Fibroblast of lung (primary cell): ENCODE results near the gene DRAXIN. TPM values are rescaled to one million over a fixed set of nuclear protein-coding genes. Genes with fewer than 3 reads are reported as not detected.

Source experiments
- DNase-seq, 2 donors: peaks; one replicate each; pipeline versions ENCODE4 v3.0.0 to v3.0.0-alpha.2; 2010; ENCODE audit warnings: low read depth in 2 of 2
- H2AFZ ChIP-seq: 2 replicates; pipeline ENCODE4 v1.5.1; 2012; ENCODE audit warnings: low read length, control low read depth, inconsistent platforms
- H3K27ac ChIP-seq: 2 replicates; pipeline ENCODE4 v1.5.1; 2011; ENCODE audit warnings: low read length, control low read depth; ENCODE audit not compliant: insufficient read depth
- H3K27me3 ChIP-seq: 2 replicates; pipeline ENCODE4 v1.5.1; 2011; ENCODE audit warnings: mild to moderate bottlenecking, low read length; ENCODE audit not compliant: control insufficient read depth, insufficient read depth
- H3K36me3 ChIP-seq: 2 replicates; pipeline ENCODE4 v1.5.1; 2011; ENCODE audit warnings: low read length; ENCODE audit not compliant: control insufficient read depth, insufficient read depth
- H3K4me1 ChIP-seq: 2 replicates; pipeline ENCODE4 v1.5.1; 2011; ENCODE audit warnings: low read length; ENCODE audit not compliant: control insufficient read depth, insufficient read depth; ENCODE audit errors: extremely low read depth
- H3K4me2 ChIP-seq: 2 replicates; pipeline ENCODE4 v1.5.1; 2011; ENCODE audit warnings: low read length, control low read depth; ENCODE audit not compliant: insufficient read depth; ENCODE audit errors: extremely low read depth
- H3K4me3 ChIP-seq, 4 experiments: fragments of 200-600 bp in 1 of 4; sonication (generic) in 1 of 4; replicated peaks in 1 of 4; 2 replicates each; pipeline ENCODE4 v1.5.1; 2011 to 2016; ENCODE audit warnings: low read length in 4 of 4, low read depth in 3 of 4, mild to moderate bottlenecking in 3 of 4, control low read depth in 2 of 4, inconsistent platforms in 1 of 4, mixed read lengths in 1 of 4; ENCODE audit not compliant: insufficient read depth in 1 of 4; ENCODE audit errors: control extremely low read depth in 1 of 4
- H3K79me2 ChIP-seq: 2 replicates; pipeline ENCODE4 v1.5.1; 2012; ENCODE audit warnings: mild to moderate bottlenecking, low read length, inconsistent platforms; ENCODE audit not compliant: control insufficient read depth, insufficient read depth
- H3K9ac ChIP-seq: 2 replicates; pipeline ENCODE4 v1.5.1; 2011; ENCODE audit warnings: mild to moderate bottlenecking, low read length, control low read depth; ENCODE audit not compliant: insufficient read depth
- H3K9me3 ChIP-seq: 2 replicates; pipeline ENCODE4 v1.5.1; 2012; ENCODE audit warnings: low read depth, low read length; ENCODE audit not compliant: control insufficient read depth, insufficient read depth
- H4K20me1 ChIP-seq: 2 replicates; pipeline ENCODE4 v1.5.1; 2011; ENCODE audit warnings: low read length; ENCODE audit not compliant: control insufficient read depth, insufficient read depth; ENCODE audit errors: extremely low read depth
- CTCF ChIP-seq, 2 donors: IDR thresholded peaks in 1 of 2; conservative IDR thresholded peaks in 1 of 2; 1 replicate in 1 of 2; 2 replicates in 1 of 2; pipeline ENCODE4 v1.5.1; 2011 to 2012; ENCODE audit warnings: low read length in 2 of 2, control low read depth in 1 of 2, inconsistent platforms in 1 of 2, low read depth in 1 of 2, mild to moderate bottlenecking in 1 of 2
- EZH2 ChIP-seq: IDR thresholded peaks from 2 replicates; pipeline ENCODE4 v1.5.1; 2012; ENCODE audit warnings: low read length, control low read depth, mild to moderate bottlenecking; ENCODE audit errors: missing control alignments
- polyA plus RNA-seq, 2 donors: library from polyadenylated mRNA; depleted of rRNA in 1 of 2; stranded (reverse) in 1 of 2; unstranded in 1 of 2; fragments of >200 nt; gene quantifications; 2 replicates each; pipeline ENCODE4 v1.2.1, GENCODE V29; 2011 to 2012; ENCODE audit warnings: missing spikeins in 1 of 2
- total RNA-seq: library from RNA; depleted of rRNA; stranded (reverse); fragments of >200 nt; gene quantifications from 2 replicates; pipeline ENCODE4 v1.2.1, GENCODE V29; 2014

The DRAXIN gene
- total and polyA plus RNA-seq, 2 donors (not counting 1 experiment from before 2014, with no cell fraction given) = 0.03 to 0.50 TPM

GRCh38 chr1:11671544-11672286 is 19.8 kb upstream of the DRAXIN start:
- DNase-seq = no peak
- Histone ChIP-seq H3K36me3 (peaks cover 17% of the 10 kb centered on the region), H4K20me1 (no peaks in the 10 kb centered on the region), H3K4me1 (no peaks in the 10 kb centered on the region), H3K27ac (no peak overlapping the region), H3K27me3 (no peaks in the 10 kb centered on the region), H3K9ac (no peak overlapping the region), H3K4me2 (no peak overlapping the region), H3K9me3 (no peaks in the 10 kb centered on the region), H2AFZ (no peak overlapping the region), H3K4me3 (no peak overlapping the region), H3K79me2 (no peaks in the 10 kb centered on the region)
- TF ChIP-seq EZH2 (no peak), CTCF (conservative IDR thresholded peaks at IDR 0.05 in 1 of 2, IDR thresholded peaks at IDR 0.05 in 1 of 2; ENCODE audit: low read depth in 1 of 2, low read length in 2 of 2) (no peak)

GRCh38 chr1:11673089-11673769 is 18.3 kb upstream of the DRAXIN start:
- Histone ChIP-seq H4K20me1 (no peaks in the 10 kb centered on the region), H2AFZ (no peak overlapping the region), H3K27ac (no peak overlapping the region), H3K4me2 (no peak overlapping the region), H3K27me3 (no peaks in the 10 kb centered on the region), H3K79me2 (no peaks in the 10 kb centered on the region), H3K9ac (no peak overlapping the region), H3K9me3 (no peaks in the 10 kb centered on the region), H3K4me3 (no peak overlapping the region), H3K4me1 (no peaks in the 10 kb centered on the region), H3K36me3 (peaks cover 17% of the 10 kb centered on the region)
- no peak for DNase-seq
- TF ChIP-seq CTCF (conservative IDR thresholded peaks at IDR 0.05 in 1 of 2, IDR thresholded peaks at IDR 0.05 in 1 of 2; ENCODE audit: low read depth in 1 of 2, low read length in 2 of 2) (no peak), EZH2 (no peak)

GRCh38 chr1:11674488-11674887 is 17.0 kb upstream of the DRAXIN start:
- no peak overlapping the region for H2AFZ ChIP-seq

More at GRCh38 chr1:11674488-11674887, 17.0 kb upstream of the DRAXIN start:
- Histone ChIP-seq H3K9ac (no peak overlapping the region), H3K36me3 (peaks cover 17% of the 10 kb centered on the region), H3K4me1 (no peaks in the 10 kb centered on the region), H3K27me3 (no peaks in the 10 kb centered on the region), H4K20me1 (no peaks in the 10 kb centered on the region), H3K79me2 (no peaks in the 10 kb centered on the region), H3K4me3 (no peak overlapping the region), H3K9me3 (no peaks in the 10 kb centered on the region), H3K4me2 (no peak overlapping the region), H3K27ac (no peak overlapping the region)
- TF ChIP-seq EZH2 = no peak
- DNase-seq = no peak
